ENCODE measurements around the gene APP. TPM values are rescaled to one million over a fixed set of nuclear protein-coding genes. Genes with fewer than 3 reads are reported as not detected.

APP gene
- total and polyA plus RNA-seq, 10 of the 15 experiments (the other 5 are each of a cell fraction or from before 2014, with no cell fraction given), result 8.8 to 94.9 (median 51.0) TPM

DNA sequence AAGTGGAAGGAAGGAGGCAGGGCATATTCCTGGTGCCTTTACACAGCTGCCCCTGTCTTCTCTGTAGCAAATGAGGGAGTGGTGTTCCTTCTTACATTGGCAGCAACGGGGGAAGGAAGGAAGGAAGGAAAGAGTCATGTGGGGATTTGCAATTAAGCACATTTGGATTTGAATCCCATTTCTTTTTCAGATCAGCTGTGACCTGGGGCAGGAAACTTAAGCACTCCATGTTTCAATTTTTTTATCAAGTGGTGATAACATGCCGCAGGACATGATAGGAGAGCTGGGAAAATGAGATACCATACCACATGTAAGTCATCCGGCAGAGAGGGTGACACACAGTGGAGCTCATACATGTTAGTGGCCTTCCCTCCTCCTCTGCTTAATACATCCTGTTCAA, 186.8 kb downstream of the APP start (continued):
- no peak for TF ChIP-seq PAX5 (IDR thresholded peaks at IDR 0.05; ENCODE audit: borderline replicate concordance, low read depth, low read length)
- TF ChIP-seq CTCF (IDR thresholded peaks at IDR 0.05 in 2 of 3, conservative IDR thresholded peaks at IDR 0.05 in 1 of 3; ENCODE audit: control insufficient read depth in 2 of 3, extremely low read depth in 1 of 3, insufficient read depth in 1 of 3, low read depth in 3 of 3, low read length in 3 of 3), result no peak

DNA sequence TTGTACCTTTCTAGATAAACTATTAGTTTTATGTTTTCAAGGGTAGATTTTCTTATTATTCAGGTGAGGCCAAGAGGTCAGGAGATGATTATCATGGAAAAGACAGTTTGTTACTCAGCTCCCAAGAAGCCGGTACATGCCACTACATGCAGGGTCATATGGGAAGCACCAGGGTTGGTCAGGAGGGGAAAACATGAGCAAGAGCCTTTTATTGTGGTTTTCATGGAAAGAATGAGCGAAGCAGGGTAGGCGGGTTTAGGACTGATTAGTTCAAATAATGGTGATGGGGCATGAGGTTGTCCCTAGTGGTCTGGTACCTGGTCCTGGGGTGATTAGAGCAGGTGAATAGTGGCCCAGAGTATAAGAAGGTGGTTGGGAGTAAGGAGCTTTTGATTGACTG, 189.9 kb downstream of the APP start:
- RAD21 ChIA-PET (ENCODE audit: unreplicated experiment), result no interaction called here
- no peak overlapping the region for H3K4me2 ChIP-seq (ENCODE audit: control insufficient read depth, insufficient read depth)
- ATAC-seq (no peak), DNase-seq (ENCODE audit: low read depth, low spot score) (no peak), FAIRE-seq (no peak)
- CTCF ChIA-PET, result no interaction called here
- no peaks in the 10 kb centered on the region for H3K4me1 ChIP-seq (ENCODE audit: control insufficient read depth, insufficient read depth, low read length)
- H3K27me3 ChIP-seq (replicated peaks in 1 of 2; ENCODE audit: control insufficient read depth in 2 of 2, insufficient read depth in 2 of 2, low read length in 1 of 2), result no peaks in the 10 kb centered on the region
- WGBS (ENCODE audit: insufficient coverage, insufficient replicate concordance, low lambda C conversion rate, missing lambda C conversion rate), result 46% methylated on average over 3 of the region's 3 CpGs
- H3K9ac ChIP-seq (ENCODE audit: control insufficient read depth, insufficient read depth, low read length), result no peak overlapping the region
- no TSS peak for BruUV-seq (replicated peaks)
- no peaks in the 10 kb centered on the region for H3K79me2 ChIP-seq (ENCODE audit: control insufficient read depth, insufficient read depth, low read length)
- H3K4me3 ChIP-seq, result no peak overlapping the region
- SMC1A ChIA-PET (ENCODE audit: uncharacterized antibody, unreplicated experiment), result no interaction called here
- no peak overlapping the region for H2AFZ ChIP-seq (ENCODE audit: control insufficient read depth, low read depth, low read length)
- no peaks in the 10 kb centered on the region for H3K36me3 ChIP-seq (ENCODE audit: control insufficient read depth in 2 of 2, insufficient read depth in 2 of 2, low read length in 1 of 2)
- H4K20me1 ChIP-seq (ENCODE audit: control insufficient read depth, insufficient read depth), result no peaks in the 10 kb centered on the region
- POLR2A ChIA-PET, result no interaction called here
- intact Hi-C loops (cut with micrococcal nuclease; ENCODE audit: unreplicated experiment), result no loop called here
- no peaks in the 10 kb centered on the region for H3K9me3 ChIP-seq (replicated peaks; ENCODE audit: control insufficient read depth, insufficient read depth, low read length)
- in situ Hi-C loops (cut with MboI), result no loop called here
- H3K27ac ChIP-seq (ENCODE audit: control insufficient read depth, insufficient read depth), result no peak overlapping the region
- TF ChIP-seq ZNF687 (IDR thresholded peaks at IDR 0.05) (no peak), ETV6 (conservative IDR thresholded peaks at IDR 0.05 in 1 of 2, IDR thresholded peaks at IDR 0.05 in 1 of 2; ENCODE audit: borderline replicate concordance in 1 of 2, low read depth in 1 of 2) (no peak), IKZF2 (IDR thresholded peaks at IDR 0.05) (no peak), SKIL (IDR thresholded peaks at IDR 0.05; ENCODE audit: low read depth, poor library complexity, severe bottlenecking) (no peak), CHD4 (IDR thresholded peaks at IDR 0.05) (no peak), BCL3 (IDR thresholded peaks at IDR 0.05; ENCODE audit: borderline replicate concordance, insufficient read depth, low read depth, low read length, poor library complexity, severe bottlenecking) (no peak), KAT2A (conservative IDR thresholded peaks at IDR 0.05; ENCODE audit: control insufficient read depth, low read depth, low read length) (no peak), DPF2 (IDR thresholded peaks at IDR 0.05) (no peak), EP300 (IDR thresholded peaks at IDR 0.05; ENCODE audit: borderline replicate concordance in 1 of 2, control insufficient read depth in 1 of 2, low read depth in 2 of 2, low read length in 2 of 2) (no peak), HDGF (IDR thresholded peaks at IDR 0.05) (no peak), MEF2B (IDR thresholded peaks at IDR 0.05; ENCODE audit: partially characterized antibody, poor library complexity, severe bottlenecking) (no peak)

Measured in GM12878 (cell line).